ENCODE data around the gene COL4A5. TPM values are rescaled to one million over a fixed set of nuclear protein-coding genes. Genes with fewer than 3 reads are reported as not detected.

COL4A5 gene
- total RNA-seq, 4 donors from 2014 or later = 43.2 to 338 (median 127) TPM

- Histone ChIP-seq H3K9me3 (no peaks in the 10 kb centered on the region), H3K36me3 (no peaks in the 10 kb centered on the region)
- intact Hi-C loops (cut with DNase I; ENCODE audit: low total_unique reads) = no loop called here
Measured at GRCh38 chrX:108558217-108558616, 118.6 kb downstream of the COL4A5 start.

GRCh38 chrX:108573136-108573535 lies 133.5 kb downstream of the COL4A5 start:
- Histone ChIP-seq H3K4me3 (no peak overlapping the region), H3K27me3 (peaks cover 0 to 8% of the 10 kb centered on the region in 2 donors), H3K36me3 (no peaks in the 10 kb centered on the region), H3K27ac (no peak overlapping the region), H3K9me3 (no peaks in the 10 kb centered on the region), H3K4me1 (no peaks in the 10 kb centered on the region)
- no peak for DNase-seq
- TF ChIP-seq POLR2A (IDR thresholded peaks at IDR 0.05) = no peak
- intact Hi-C loops (cut with DNase I; ENCODE audit: low total_unique reads) = no loop called here

More at GRCh38 chrX:108558217-108558616, 118.6 kb downstream of the COL4A5 start:
- H3K4me3 ChIP-seq = no peak overlapping the region
- no peaks in the 10 kb centered on the region for H3K4me1 ChIP-seq
- DNase-seq = no peak
- H3K27ac ChIP-seq = no peak overlapping the region
- no peaks in the 10 kb centered on the region for H3K27me3 ChIP-seq
- TF ChIP-seq CTCF (IDR thresholded peaks at IDR 0.05) (no peak), POLR2A (IDR thresholded peaks at IDR 0.05) (no peak)

GRCh38 chrX:108582151-108582550 lies 142.5 kb downstream of the COL4A5 start:
- Histone ChIP-seq H3K36me3 (no peaks in the 10 kb centered on the region), H3K9me3 (no peaks in the 10 kb centered on the region), H3K4me3 (no peak overlapping the region), H3K27me3 (no peaks in the 10 kb centered on the region), H3K4me1 (no peaks in the 10 kb centered on the region), H3K27ac (no peak overlapping the region)
- DNase-seq = no peak
- intact Hi-C loops (cut with DNase I; ENCODE audit: low total_unique reads) = no loop called here
- TF ChIP-seq CTCF (IDR thresholded peaks at IDR 0.05) = no peak
- no peak for TF ChIP-seq POLR2A (IDR thresholded peaks at IDR 0.05)

GRCh38 chrX:108584617-108585211 lies 145.1 kb downstream of the COL4A5 start:
- Histone ChIP-seq H3K4me3 (no peak overlapping the region), H3K27ac (no peak overlapping the region), H3K36me3 (no peaks in the 10 kb centered on the region), H3K4me1 (no peaks in the 10 kb centered on the region), H3K27me3 (no peaks in the 10 kb centered on the region), H3K9me3 (no peaks in the 10 kb centered on the region)
- no peak for TF ChIP-seq POLR2A (IDR thresholded peaks at IDR 0.05)
- no peak for TF ChIP-seq CTCF (IDR thresholded peaks at IDR 0.05)
- DNase-seq = no peak
- intact Hi-C loops (cut with DNase I; ENCODE audit: low total_unique reads) = no loop called here

- TF ChIP-seq CTCF (IDR thresholded peaks at IDR 0.05) (no peak), POLR2A (IDR thresholded peaks at IDR 0.05) (no peak)
- H3K9me3 ChIP-seq = no peaks in the 10 kb centered on the region
- no peaks in the 10 kb centered on the region for H3K27me3 ChIP-seq
- no peak for DNase-seq
- H3K4me3 ChIP-seq = no peak overlapping the region
- intact Hi-C loops (cut with DNase I; ENCODE audit: low total_unique reads) = no loop called here
- no peaks in the 10 kb centered on the region for H3K36me3 ChIP-seq
- no peaks in the 10 kb centered on the region for H3K4me1 ChIP-seq
- H3K27ac ChIP-seq = no peak overlapping the region
Measured at GRCh38 chrX:108590496-108590895, 150.9 kb downstream of the COL4A5 start.

- no peaks in the 10 kb centered on the region for H3K36me3 ChIP-seq
- TF ChIP-seq POLR2A (IDR thresholded peaks at IDR 0.05) (no peak), CTCF (IDR thresholded peaks at IDR 0.05) (no peak)
- intact Hi-C loops (cut with DNase I; ENCODE audit: low total_unique reads) = no loop called here
- no peak for DNase-seq
- H3K27me3 ChIP-seq = no peaks in the 10 kb centered on the region
- no peaks in the 10 kb centered on the region for H3K4me1 ChIP-seq
- no peak overlapping the region for H3K4me3 ChIP-seq
- no peak overlapping the region for H3K27ac ChIP-seq
- H3K9me3 ChIP-seq = no peaks in the 10 kb centered on the region
Measured at GRCh38 chrX:108601276-108601675, 161.6 kb downstream of the COL4A5 start.
